PFSK-1 (cell line): Measurements from ENCODE around the gene PGS1.

ENCODE experiments used
- REST ChIP-seq, 2 experiments: IDR thresholded peaks; 2 replicates each; pipeline versions ENCODE4 v1.6.1 to v1.8.0; 2011 to 2012; ENCODE audit warnings: low read depth in 2 of 2, low read length in 2 of 2, control low read depth in 1 of 2, inconsistent platforms in 1 of 2, mild to moderate bottlenecking in 1 of 2, moderate library complexity in 1 of 2; ENCODE audit not compliant: insufficient read depth in 1 of 2
- SIN3A ChIP-seq: IDR thresholded peaks from 2 replicates; pipeline ENCODE4 v1.6.1; 2012; ENCODE audit warnings: mild to moderate bottlenecking, low read length, moderate library complexity, borderline replicate concordance; ENCODE audit not compliant: insufficient read depth
- TAF1 ChIP-seq: IDR thresholded peaks from 2 replicates; pipeline ENCODE4 v1.6.1; 2012; ENCODE audit warnings: low read length, control low read depth, borderline replicate concordance; ENCODE audit not compliant: insufficient read depth

DNA sequence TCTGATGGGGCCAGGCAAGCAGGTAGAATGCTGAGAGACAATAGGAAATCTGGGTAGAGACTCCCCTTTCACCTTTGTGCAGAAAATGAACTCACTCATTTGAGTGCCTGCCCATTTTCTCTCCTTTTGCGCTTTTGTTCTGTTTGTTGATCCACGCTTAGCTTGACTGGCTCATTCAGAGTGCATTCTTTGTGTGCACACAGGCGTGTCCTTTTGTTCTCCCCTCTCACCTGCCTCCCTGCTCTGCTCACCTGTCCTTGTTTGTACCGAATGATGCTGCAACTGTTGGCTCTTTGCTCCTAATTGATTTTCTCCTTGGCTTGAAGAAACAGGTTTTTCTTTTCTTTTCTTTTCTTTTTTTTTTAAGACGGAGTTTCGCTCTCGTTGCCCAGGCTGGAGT, 15.8 kb downstream of the PGS1 start:
- TF ChIP-seq TAF1: no peak
- TF ChIP-seq SIN3A: no peak
- TF ChIP-seq REST (IDR thresholded peaks at IDR 0.05; ENCODE audit: insufficient read depth in 1 of 2, low read depth in 2 of 2, low read length in 2 of 2): no peak
